GM23338 (cell line): ENCODE measurements around the gene RIN3. TPM values are rescaled to one million over a fixed set of nuclear protein-coding genes. Genes with fewer than 3 reads are reported as not detected.

Experiments used
- ATAC-seq: fragments of 200-7000 bp; cut with Tn5 transposase; 3 replicates; pipeline ENCODE4 v1.9.1; 2020
- DNase-seq: peaks from one replicate; pipeline ENCODE4 v3.0.0-alpha.2; 2015; ENCODE audit warnings: low spot score
- H2AFZ ChIP-seq: fragments of 200-600 bp; sonication (generic); 2 replicates; pipeline ENCODE4 v1.8.0; 2016; ENCODE audit warnings: antibody characterized with exemption, mild to moderate bottlenecking, moderate library complexity
- H3F3A ChIP-seq: fragments of 200-600 bp; sonication (generic); replicated peaks from 2 replicates; pipeline ENCODE4 v1.8.0; 2017; ENCODE audit warnings: antibody characterized with exemption, mixed run types, low read depth
- H3K27ac ChIP-seq: fragments of 200-600 bp; sonication (generic); 2 replicates; pipeline ENCODE4 v1.6.1; 2016; ENCODE audit warnings: low read depth
- H3K27me3 ChIP-seq: fragments of 200-600 bp; sonication (generic); 2 replicates; pipeline ENCODE4 v1.8.0; 2016; ENCODE audit warnings: mild to moderate bottlenecking, mixed run types, moderate library complexity; ENCODE audit not compliant: insufficient read depth
- H3K36me3 ChIP-seq: fragments of 200-600 bp; sonication (generic); 2 replicates; pipeline ENCODE4 v1.8.0; 2016; ENCODE audit warnings: mild to moderate bottlenecking; ENCODE audit not compliant: insufficient read depth
- H3K4me1 ChIP-seq: fragments of 200-600 bp; sonication (generic); 2 replicates; pipeline ENCODE4 v1.8.0; 2016; ENCODE audit warnings: mild to moderate bottlenecking, moderate library complexity; ENCODE audit not compliant: insufficient read depth
- H3K4me2 ChIP-seq: fragments of 200-600 bp; sonication (generic); 2 replicates; pipeline ENCODE4 v1.7.1; 2017; ENCODE audit warnings: mixed run types
- H3K4me3 ChIP-seq: fragments of 200-600 bp; sonication (generic); 2 replicates; pipeline ENCODE4 v1.6.1; 2016; ENCODE audit warnings: mixed run types
- H3K79me2 ChIP-seq: fragments of 200-600 bp; sonication (generic); replicated peaks from 2 replicates; pipeline ENCODE4 v1.8.0; 2017; ENCODE audit warnings: mild to moderate bottlenecking; ENCODE audit not compliant: insufficient read depth
- H3K9me2 ChIP-seq: fragments of 200-600 bp; sonication (generic); 2 replicates; pipeline ENCODE4 v1.8.0; 2017; ENCODE audit not compliant: insufficient read depth
- H4K20me1 ChIP-seq: fragments of 200-600 bp; sonication (generic); replicated peaks from 2 replicates; pipeline ENCODE4 v1.8.0; 2017; ENCODE audit warnings: mild to moderate bottlenecking; ENCODE audit not compliant: insufficient read depth
- H3K27ac Mint-ChIP-seq: 2 replicates; pipeline ENCODE4 v1.8.0; 2020; ENCODE audit warnings: inconsistent platforms, mild to moderate bottlenecking, moderate library complexity, mixed read lengths
- H3K27me3 Mint-ChIP-seq: 3 replicates; pipeline ENCODE4 v1.8.0; 2022; ENCODE audit warnings: low read depth, mild to moderate bottlenecking, moderate library complexity, mixed read lengths, inconsistent platforms; ENCODE audit not compliant: insufficient read depth, poor library complexity
- H3K36me3 Mint-ChIP-seq: 3 replicates; pipeline ENCODE4 v1.8.0; 2021; ENCODE audit warnings: low read depth, mild to moderate bottlenecking, inconsistent platforms, moderate library complexity, mixed read lengths
- H3K4me1 Mint-ChIP-seq: 3 replicates; pipeline ENCODE4 v1.8.0; 2020; ENCODE audit warnings: mild to moderate bottlenecking, inconsistent platforms, mixed read lengths
- H3K4me3 Mint-ChIP-seq: 3 replicates; pipeline ENCODE4 v1.8.0; 2021; ENCODE audit warnings: moderate library complexity, mild to moderate bottlenecking, inconsistent platforms, mixed read lengths
- H3K9me3 Mint-ChIP-seq: 3 replicates; pipeline ENCODE4 v1.8.0; 2020; ENCODE audit warnings: moderate library complexity, mild to moderate bottlenecking, inconsistent platforms, mixed read lengths
- CREB1 ChIP-seq: fragments of 250-450 bp; sonication (Bioruptor Pico); IDR thresholded peaks from 2 replicates; pipeline ENCODE4 v1.5.0; 2020; ENCODE audit warnings: low read depth, mild to moderate bottlenecking, moderate library complexity
- CTCF ChIP-seq, 2 experiments: fragments of 200-600 bp in 1 of 2; sonication (generic) in 1 of 2; conservative IDR thresholded peaks; 2 replicates each; pipeline versions ENCODE4 v1.5.1 to v1.6.1; 2016 to 2017; ENCODE audit warnings: antibody characterized with exemption in 2 of 2, low read depth in 2 of 2, mild to moderate bottlenecking in 2 of 2, moderate library complexity in 1 of 2
- EZH2 ChIP-seq: fragments of 200-600 bp; sonication (generic); IDR thresholded peaks from one replicate; pipeline ENCODE4 v1.8.0; 2017; ENCODE audit warnings: antibody characterized with exemption, mild to moderate bottlenecking, low read depth; ENCODE audit not compliant: unreplicated experiment
- EZH2phosphoT487 ChIP-seq: fragments of 200-600 bp; sonication (generic); IDR thresholded peaks from one replicate; pipeline ENCODE4 v1.8.1; 2018; ENCODE audit warnings: antibody characterized with exemption; ENCODE audit not compliant: unreplicated experiment
- JUNB ChIP-seq: IDR thresholded peaks from one replicate; pipeline ENCODE4 v1.6.1; 2016; ENCODE audit warnings: antibody characterized with exemption; ENCODE audit not compliant: unreplicated experiment
- NANOG ChIP-seq: IDR thresholded peaks from 2 replicates; pipeline ENCODE4 v1.6.1; 2016; ENCODE audit warnings: antibody characterized with exemption, borderline replicate concordance
- POLR2AphosphoS5 ChIP-seq: IDR thresholded peaks from 2 replicates; pipeline ENCODE4 v1.6.1; 2016; ENCODE audit warnings: antibody characterized with exemption, low read depth
- STAT1 ChIP-seq: IDR thresholded peaks from one replicate; pipeline ENCODE4 v1.6.1; 2016; ENCODE audit warnings: antibody characterized with exemption; ENCODE audit not compliant: unreplicated experiment
- ZNF114 ChIP-seq: fragments of 250-450 bp; sonication (Bioruptor Pico); IDR thresholded peaks from 2 replicates; pipeline ENCODE4 v1.5.0; 2020; ENCODE audit warnings: mild to moderate bottlenecking, moderate library complexity
- ZNF331 ChIP-seq: fragments of 250-450 bp; sonication (Bioruptor Pico); IDR thresholded peaks from 2 replicates; pipeline ENCODE4 v1.5.0; 2020; ENCODE audit warnings: low read depth, mild to moderate bottlenecking, moderate library complexity
- ZNF462 ChIP-seq: fragments of 250-450 bp; sonication (Bioruptor Pico); IDR thresholded peaks from 2 replicates; pipeline ENCODE4 v1.5.0; 2020; ENCODE audit warnings: mild to moderate bottlenecking, moderate library complexity
- polyA plus RNA-seq: library from polyadenylated mRNA; unstranded; fragments of >200 nt; fragmentation: Nextera tagmentation; extraction: Ambion mirVana; gene quantifications from 2 replicates; pipeline ENCODE4 v1.2.1, GENCODE V29; 2016
- total RNA-seq: library from RNA; depleted of rRNA; stranded (reverse); fragments of >200 nt; shearing (Covaris generic); gene quantifications from 2 replicates; pipeline ENCODE4 v1.2.3, GENCODE V29; 2014

The RIN3 gene
- total and polyA plus RNA-seq, 2 experiments from 2014 or later: 0.97 to 1.5 TPM

- 0 out of 3 replicates have a peak, but pooled peaks cover 3% of the 10 kb centered on the region for H3K36me3 Mint-ChIP-seq
- no peak overlapping the region for H3K27ac Mint-ChIP-seq
- H3K4me1 Mint-ChIP-seq: peaks cover 14% of the 10 kb centered on the region
- TF ChIP-seq ZNF462 (no peak), EZH2phosphoT487 (no peak), CREB1 (CRISPR knock-in tag) (no peak), NANOG (no peak), ZNF114 (CRISPR knock-in tag) (no peak), STAT1 (no peak), JUNB (no peak), CTCF (conservative IDR thresholded peaks at IDR 0.05; ENCODE audit: low read depth in 2 of 2) (no peak), ZNF331 (CRISPR knock-in tag) (no peak), EZH2 (no peak), POLR2AphosphoS5 (no peak)
- no peaks in the 10 kb centered on the region for H3K27me3 ChIP-seq
- H3K36me3 ChIP-seq: no peaks in the 10 kb centered on the region
- H4K20me1 ChIP-seq: no peaks in the 10 kb centered on the region
- peaks cover 17% of the 10 kb centered on the region for H3K4me1 ChIP-seq
- no peaks in the 10 kb centered on the region for H3K79me2 ChIP-seq
- H3K27me3 Mint-ChIP-seq: peaks cover 10% of the 10 kb centered on the region
- H3K27ac ChIP-seq: no peak overlapping the region
- no peak overlapping the region for H3K4me2 ChIP-seq
- H3K9me3 Mint-ChIP-seq: peaks cover 9% of the 10 kb centered on the region
- H3K9me2 ChIP-seq: 0 out of 2 replicates have a peak, but pooled peaks cover 10% of the 10 kb centered on the region
- no peaks in the 10 kb centered on the region for H3F3A ChIP-seq
- no peak for ATAC-seq
- no peak overlapping the region for H3K4me3 Mint-ChIP-seq
- H3K4me3 ChIP-seq: no peak overlapping the region
- no peak overlapping the region for H2AFZ ChIP-seq
- DNase-seq: no peak
These were observed 57.2 kb downstream of the RIN3 start for GRCh38 chr14:92570674-92571262.
